CD4-positive, CD25-positive, alpha-beta regulatory T cell (primary cell): ENCODE measurements around the gene ROBO1. TPM values are rescaled to one million over a fixed set of nuclear protein-coding genes. Genes with fewer than 3 reads are reported as not detected.
"Not testable (repeated sequence)": the region's sequence is repeated elsewhere in the genome, so short reads cannot be mapped to it uniquely, and the experiment has no call there.

ENCODE experiments used
- ATAC-seq, 2 donors: fragments of 150-1000 bp; cut with Tn5 transposase; one replicate each; pipeline ENCODE4 v1.10.0; 2021; ENCODE audit warnings: low read depth in 2 of 2, moderate number of reproducible peaks in 2 of 2, moderate library complexity in 1 of 2
- DNase-seq, 3 donors: peaks; one replicate each; pipeline versions ENCODE4 v3.0.0 to v3.0.0-alpha.2; 2012 to 2022; ENCODE audit warnings: mixed read lengths in 1 of 3
- H3K27ac ChIP-seq: one replicate; pipeline ENCODE4 v1.7.0; 2013; ENCODE audit warnings: mild to moderate bottlenecking, low read length; ENCODE audit not compliant: insufficient read depth, poor library complexity, severe bottlenecking
- H3K27me3 ChIP-seq: one replicate; pipeline ENCODE4 v1.7.0; 2013; ENCODE audit warnings: low read length; ENCODE audit not compliant: control insufficient read depth, insufficient read depth
- H3K36me3 ChIP-seq: one replicate; pipeline ENCODE4 v1.7.0; 2013; ENCODE audit warnings: mild to moderate bottlenecking, low read length, moderate library complexity; ENCODE audit not compliant: control insufficient read depth, insufficient read depth
- H3K4me1 ChIP-seq: 2 replicates; pipeline ENCODE4 v1.7.0; 2013; ENCODE audit warnings: mild to moderate bottlenecking, low read length; ENCODE audit not compliant: insufficient read depth, control insufficient read depth, poor library complexity, severe bottlenecking
- H3K4me3 ChIP-seq: one replicate; pipeline ENCODE4 v1.7.0; 2013; ENCODE audit warnings: low read depth, mild to moderate bottlenecking, low read length, moderate library complexity
- H3K9me3 ChIP-seq, 2 experiments: 1 replicate in 1 of 2; 2 replicates in 1 of 2; pipeline ENCODE4 v1.7.0; 2013; ENCODE audit warnings: low read length in 2 of 2, mild to moderate bottlenecking in 1 of 2, moderate library complexity in 1 of 2; ENCODE audit not compliant: control insufficient read depth in 2 of 2
- H3K27ac Mint-ChIP-seq, 3 donors: one replicate each; pipeline ENCODE4 v1.8.0; 2020 to 2022; ENCODE audit warnings: mild to moderate bottlenecking in 3 of 3, mixed read lengths in 3 of 3, moderate library complexity in 2 of 3
- H3K27me3 Mint-ChIP-seq: one replicate; pipeline ENCODE4 v1.8.0; 2022; ENCODE audit warnings: mild to moderate bottlenecking, mixed read lengths
- H3K36me3 Mint-ChIP-seq: one replicate; pipeline ENCODE4 v1.8.0; 2020; ENCODE audit warnings: mixed read lengths
- H3K4me1 Mint-ChIP-seq, 4 donors: one replicate each; pipeline ENCODE4 v1.8.0; 2020 to 2022; ENCODE audit warnings: mixed read lengths in 4 of 4, mild to moderate bottlenecking in 1 of 4
- H3K4me3 Mint-ChIP-seq, 4 donors: one replicate each; pipeline ENCODE4 v1.8.0; 2020 to 2022; ENCODE audit warnings: mild to moderate bottlenecking in 4 of 4, mixed read lengths in 4 of 4, moderate library complexity in 3 of 4
- H3K9me3 Mint-ChIP-seq, 7 donors: one replicate each; pipeline ENCODE4 v1.8.0; 2020 to 2022; ENCODE audit warnings: mixed read lengths in 7 of 7, mild to moderate bottlenecking in 3 of 7, moderate library complexity in 2 of 7
- polyA plus RNA-seq, 4 donors: library from polyadenylated mRNA; unstranded; fragments of 300-500 nt; fragmentation: Illumina TruSeq; gene quantifications; one replicate each; pipeline ENCODE4 v1.2.3, GENCODE V29; 2021
- total RNA-seq: library from RNA; stranded (reverse); gene quantifications from one replicate; pipeline ENCODE4 v1.2.3, GENCODE V29; 2022

ROBO1 gene
- total and polyA plus RNA-seq, 5 donors from 2014 or later, result not detected

GRCh38 chr3:79306934-79307570, 460.7 kb downstream of the ROBO1 start:
- Histone ChIP-seq H3K9me3 (peaks cover 0 to 3% of the 10 kb centered on the region in 2 experiments), H3K27ac (no peak overlapping the region), H3K4me1 (no peaks in the 10 kb centered on the region), H3K4me3 (no peak overlapping the region), H3K27me3 (no peaks in the 10 kb centered on the region), H3K36me3 (no peaks in the 10 kb centered on the region)
- H3K9me3 Mint-ChIP-seq, result peaks cover 0 to 10% (median 5%) of the 10 kb centered on the region in 7 donors
- DNase-seq, result no peak
- H3K27ac Mint-ChIP-seq, result no peak overlapping the region
- no peak for ATAC-seq
- no peaks in the 10 kb centered on the region for H3K27me3 Mint-ChIP-seq
- no peaks in the 10 kb centered on the region for H3K4me1 Mint-ChIP-seq
- H3K36me3 Mint-ChIP-seq, result no peaks in the 10 kb centered on the region
- H3K4me3 Mint-ChIP-seq, result no peak overlapping the region

GRCh38 chr3:79299949-79300635, 467.7 kb downstream of the ROBO1 start:
- H3K9me3 Mint-ChIP-seq, result peaks cover 0 to 28% (median 4%) of the 10 kb centered on the region in 7 donors
- not testable (repeated sequence) for H3K9me3 ChIP-seq, H3K4me1 ChIP-seq, H3K4me3 Mint-ChIP-seq, H3K27ac Mint-ChIP-seq, H3K27ac ChIP-seq, H3K27me3 ChIP-seq, H3K4me1 Mint-ChIP-seq, DNase-seq, H3K36me3 ChIP-seq, ATAC-seq, H3K36me3 Mint-ChIP-seq, H3K27me3 Mint-ChIP-seq, H3K4me3 ChIP-seq

GRCh38 chr3:79297245-79297960, 470.4 kb downstream of the ROBO1 start:
- no peak overlapping the region for H3K27ac Mint-ChIP-seq
- H3K36me3 Mint-ChIP-seq, result no peaks in the 10 kb centered on the region
- Histone ChIP-seq H3K9me3 (no peaks in the 10 kb centered on the region), H3K27me3 (no peaks in the 10 kb centered on the region), H3K27ac (no peak overlapping the region), H3K4me3 (no peak overlapping the region), H3K36me3 (no peaks in the 10 kb centered on the region), H3K4me1 (no peaks in the 10 kb centered on the region)
- no peak overlapping the region for H3K4me3 Mint-ChIP-seq
- peaks cover 0 to 32% (median 6%) of the 10 kb centered on the region in 7 donors for H3K9me3 Mint-ChIP-seq
- DNase-seq (no peak), ATAC-seq (no peak)
- H3K4me1 Mint-ChIP-seq, result no peaks in the 10 kb centered on the region
- H3K27me3 Mint-ChIP-seq, result no peaks in the 10 kb centered on the region

GRCh38 chr3:79286882-79287281, 480.9 kb downstream of the ROBO1 start:
- H3K9me3 ChIP-seq, result no peaks in the 10 kb centered on the region
- no peaks in the 10 kb centered on the region for H3K36me3 ChIP-seq
- DNase-seq (no peak), ATAC-seq (no peak)
- H3K4me1 Mint-ChIP-seq, result no peaks in the 10 kb centered on the region
- no peak overlapping the region for H3K27ac Mint-ChIP-seq
- no peak overlapping the region for H3K4me3 Mint-ChIP-seq
- no peaks in the 10 kb centered on the region for H3K4me1 ChIP-seq
- H3K9me3 Mint-ChIP-seq, result peaks cover 3 to 27% (median 12%) of the 10 kb centered on the region in 7 donors
- no peak overlapping the region for H3K27ac ChIP-seq
- no peaks in the 10 kb centered on the region for H3K27me3 ChIP-seq
- H3K36me3 Mint-ChIP-seq, result no peaks in the 10 kb centered on the region
- no peaks in the 10 kb centered on the region for H3K27me3 Mint-ChIP-seq
- H3K4me3 ChIP-seq, result no peak overlapping the region

GRCh38 chr3:79285871-79286270, 481.9 kb downstream of the ROBO1 start:
- ATAC-seq, result no peak
- H3K4me1 ChIP-seq, result no peaks in the 10 kb centered on the region

GRCh38 chr3:79285380-79285779, 482.4 kb downstream of the ROBO1 start:
- H3K27ac Mint-ChIP-seq, result no peak overlapping the region
- no peaks in the 10 kb centered on the region for H3K36me3 Mint-ChIP-seq
- no peaks in the 10 kb centered on the region for H3K4me1 ChIP-seq
- no peaks in the 10 kb centered on the region for H3K4me1 Mint-ChIP-seq
- H3K27me3 Mint-ChIP-seq, result no peaks in the 10 kb centered on the region
- no peaks in the 10 kb centered on the region for H3K36me3 ChIP-seq
- no peak overlapping the region for H3K4me3 ChIP-seq
- no peak overlapping the region for H3K27ac ChIP-seq
- H3K9me3 ChIP-seq, result no peaks in the 10 kb centered on the region
- no peak overlapping the region for H3K4me3 Mint-ChIP-seq
- H3K27me3 ChIP-seq, result no peaks in the 10 kb centered on the region
- H3K9me3 Mint-ChIP-seq, result peaks cover 3 to 20% (median 7%) of the 10 kb centered on the region in 7 donors
- ATAC-seq, result no peak
- no peak for DNase-seq

More at GRCh38 chr3:79285871-79286270, 481.9 kb downstream of the ROBO1 start:
- no peak overlapping the region for H3K4me3 ChIP-seq
- no peak overlapping the region for H3K27ac Mint-ChIP-seq
- H3K4me1 Mint-ChIP-seq, result no peaks in the 10 kb centered on the region
- H3K36me3 Mint-ChIP-seq, result no peaks in the 10 kb centered on the region
- no peaks in the 10 kb centered on the region for H3K27me3 Mint-ChIP-seq
- DNase-seq, result no peak
- no peak overlapping the region for H3K27ac ChIP-seq
- H3K36me3 ChIP-seq, result no peaks in the 10 kb centered on the region
- H3K27me3 ChIP-seq, result no peaks in the 10 kb centered on the region
- no peak overlapping the region for H3K4me3 Mint-ChIP-seq
- no peaks in the 10 kb centered on the region for H3K9me3 ChIP-seq
- peaks cover 3 to 25% (median 7%) of the 10 kb centered on the region in 7 donors for H3K9me3 Mint-ChIP-seq

- Histone ChIP-seq H3K4me1 (no peaks in the 10 kb centered on the region), H3K36me3 (no peaks in the 10 kb centered on the region), H3K9me3 (no peaks in the 10 kb centered on the region), H3K27me3 (no peaks in the 10 kb centered on the region), H3K27ac (no peak overlapping the region), H3K4me3 (no peak overlapping the region)
- DNase-seq (no peak), ATAC-seq (no peak)
- no peaks in the 10 kb centered on the region for H3K36me3 Mint-ChIP-seq
- no peaks in the 10 kb centered on the region for H3K4me1 Mint-ChIP-seq
- H3K4me3 Mint-ChIP-seq, result no peak overlapping the region
- no peak overlapping the region for H3K27ac Mint-ChIP-seq
- peaks cover 3 to 21% (median 5%) of the 10 kb centered on the region in 7 donors for H3K9me3 Mint-ChIP-seq
- H3K27me3 Mint-ChIP-seq, result no peaks in the 10 kb centered on the region
These were observed 483.0 kb downstream of the ROBO1 start for GRCh38 chr3:79284781-79285180.
